ENCODE data around the gene C10orf143. TPM values are rescaled to one million over a fixed set of nuclear protein-coding genes. Genes with fewer than 3 reads are reported as not detected.

C10orf143 gene
- total RNA-seq, 2 experiments from 2014 or later: 2.7 to 4.3 TPM

DNA sequence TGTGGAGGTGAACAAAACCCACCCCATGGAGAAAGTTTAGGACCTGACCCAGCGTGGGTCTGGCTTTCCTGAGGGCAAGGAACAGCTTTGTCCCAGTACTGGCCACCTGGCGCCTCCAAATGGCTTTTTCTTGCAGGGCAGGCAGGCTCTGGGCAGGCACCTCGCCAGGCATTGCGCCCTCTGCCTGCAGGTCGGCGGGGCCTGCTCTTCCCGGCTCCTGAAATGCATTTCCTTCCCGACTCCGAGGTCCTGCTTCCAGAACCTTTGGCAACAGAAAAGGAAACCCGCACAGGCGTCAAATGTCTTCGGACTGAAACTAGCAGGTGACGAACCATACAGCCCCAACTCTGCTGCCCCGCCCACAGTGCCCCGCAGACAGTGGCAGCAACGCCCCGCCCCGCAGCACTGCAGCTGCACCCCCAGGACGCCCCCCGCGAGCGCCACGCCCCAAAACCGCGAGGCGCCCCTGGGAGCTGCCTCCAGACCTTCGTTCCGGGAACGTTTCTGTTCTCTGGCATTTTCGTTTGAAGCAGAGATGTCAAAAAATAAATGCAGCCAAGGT is 65.5 kb downstream of the C10orf143 start:
- Mint-ChIP-seq H3K4me1 (no peaks in the 10 kb centered on the region), H3K27ac (no peak overlapping the region), H3K9me3 (ENCODE audit: low read depth) (no peaks in the 10 kb centered on the region), H3K27me3 (no peaks in the 10 kb centered on the region), H3K36me3 (no peaks in the 10 kb centered on the region), H3K4me3 (no peak overlapping the region)
- CTCF ChIA-PET: no interaction called here
- ATAC-seq (no peak), DNase-seq (no peak)

GRCh38 chr10:130044067-130045061 is 66.3 kb downstream of the C10orf143 start:
- H3K27ac Mint-ChIP-seq: no peak overlapping the region
- DNase-seq (no peak), ATAC-seq (no peak)
- no peaks in the 10 kb centered on the region for H3K9me3 Mint-ChIP-seq (ENCODE audit: low read depth)
- no peaks in the 10 kb centered on the region for H3K36me3 Mint-ChIP-seq
- H3K27me3 Mint-ChIP-seq: no peaks in the 10 kb centered on the region
- H3K4me3 Mint-ChIP-seq: no peak overlapping the region
- H3K4me1 Mint-ChIP-seq: no peaks in the 10 kb centered on the region
- CTCF ChIA-PET: no interaction called here

DNA sequence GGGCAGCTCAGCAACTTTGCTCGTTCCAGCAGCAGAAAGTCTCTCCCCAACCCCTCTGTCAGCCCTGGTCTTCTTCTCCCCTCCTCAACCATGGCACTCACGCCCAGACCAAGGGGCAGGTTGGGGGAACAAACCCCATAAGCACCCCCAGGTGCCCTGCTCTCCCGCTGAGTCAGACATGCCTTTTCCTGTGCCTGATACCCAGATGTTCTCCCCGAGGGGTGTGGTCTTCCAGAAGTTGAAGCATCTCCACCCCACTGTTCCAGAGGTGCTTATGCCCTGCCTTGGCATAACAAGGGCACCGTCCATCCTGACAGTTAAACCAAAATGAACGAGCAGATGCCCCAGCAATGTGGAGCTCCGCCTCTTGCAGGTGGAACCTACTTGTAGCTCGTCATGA is 67.1 kb downstream of the C10orf143 start:
- no peak overlapping the region for H3K4me3 Mint-ChIP-seq
- H3K4me1 Mint-ChIP-seq: no peaks in the 10 kb centered on the region
- CTCF ChIA-PET: no interaction called here
- H3K27ac Mint-ChIP-seq: no peak overlapping the region
- DNase-seq (no peak), ATAC-seq (no peak)
- H3K9me3 Mint-ChIP-seq (ENCODE audit: low read depth): no peaks in the 10 kb centered on the region
- H3K27me3 Mint-ChIP-seq: no peaks in the 10 kb centered on the region
- no peaks in the 10 kb centered on the region for H3K36me3 Mint-ChIP-seq

DNA sequence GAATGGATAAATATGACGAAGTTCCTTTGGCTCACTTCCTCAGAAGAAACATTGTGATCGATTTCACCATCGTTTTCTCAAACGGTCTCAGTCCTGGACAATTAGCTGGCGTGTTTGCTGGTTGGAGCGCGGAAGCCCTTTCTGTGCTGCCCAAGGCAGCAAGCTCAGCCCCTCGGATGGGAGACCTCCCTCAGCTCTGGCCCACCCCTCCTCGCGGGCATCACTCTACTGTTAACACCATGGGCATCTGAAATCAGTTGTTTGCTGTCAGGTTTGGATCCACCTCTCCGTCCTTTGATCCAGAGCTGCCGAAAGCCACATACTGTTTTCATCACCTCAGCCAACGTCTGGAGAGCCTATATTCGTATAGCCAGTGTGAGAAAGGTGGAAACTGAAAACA is 68.2 kb downstream of the C10orf143 start:
- H3K9me3 Mint-ChIP-seq (ENCODE audit: low read depth): no peaks in the 10 kb centered on the region
- no peaks in the 10 kb centered on the region for H3K36me3 Mint-ChIP-seq
- H3K4me3 Mint-ChIP-seq: no peak overlapping the region
- H3K4me1 Mint-ChIP-seq: no peaks in the 10 kb centered on the region
- H3K27ac Mint-ChIP-seq: no peak overlapping the region
- CTCF ChIA-PET: interaction anchor here (1.6 kb wide), 1 partner anchor 85 kb away, joined by 3 read pairs; no protein-coding TSS in a partner anchor
- ATAC-seq (no peak), DNase-seq (no peak)
- H3K27me3 Mint-ChIP-seq: no peaks in the 10 kb centered on the region

DNA sequence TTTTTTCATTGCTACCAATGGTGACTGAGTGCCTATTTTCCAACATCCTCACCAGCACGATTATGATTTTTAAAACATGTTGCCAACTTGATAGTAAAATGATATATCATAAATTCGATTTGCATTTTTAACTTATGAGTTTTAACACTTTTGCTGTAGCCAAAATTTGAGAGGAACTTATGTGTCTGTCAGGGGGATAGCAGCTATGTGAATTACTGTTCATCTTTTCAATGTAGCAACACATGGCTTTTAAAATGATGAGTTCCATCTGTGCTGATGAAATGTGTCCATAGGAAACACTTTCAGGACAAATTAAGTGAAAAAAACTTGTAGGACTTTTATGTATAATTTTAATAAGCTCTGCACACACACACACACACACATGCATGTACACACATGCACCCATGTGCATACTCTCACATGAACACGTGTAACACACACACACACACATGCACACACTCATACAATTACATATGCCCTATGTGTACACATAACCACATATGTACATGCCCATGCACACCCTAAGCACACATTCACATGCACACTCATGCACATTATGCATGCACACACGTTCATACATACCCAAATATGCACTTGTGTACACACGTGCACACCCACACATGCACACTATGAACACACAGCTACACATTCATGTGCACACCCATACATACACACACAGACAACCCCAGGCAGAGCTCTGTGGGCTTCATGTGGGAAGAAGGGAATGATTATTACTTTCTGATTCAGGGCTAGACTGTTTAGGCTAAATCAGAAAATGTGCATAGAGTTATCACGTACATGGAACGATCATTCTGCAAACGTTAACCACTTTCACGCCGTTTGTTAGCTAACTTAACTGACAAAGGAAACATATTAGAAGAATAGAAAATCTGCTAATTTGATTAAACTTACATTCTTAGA is 68.9 kb downstream of the C10orf143 start:
- Mint-ChIP-seq H3K27me3 (no peaks in the 10 kb centered on the region), H3K27ac (no peak overlapping the region), H3K4me1 (no peaks in the 10 kb centered on the region), H3K9me3 (ENCODE audit: low read depth) (no peaks in the 10 kb centered on the region), H3K4me3 (no peak overlapping the region), H3K36me3 (no peaks in the 10 kb centered on the region)
- ATAC-seq (no peak), DNase-seq (no peak)
- CTCF ChIA-PET: interaction anchor here (1.6 kb wide), 1 partner anchor 86 kb away, joined by 3 read pairs; no protein-coding TSS in a partner anchor

GRCh38 chr10:130040817-130041330 is 69.8 kb downstream of the C10orf143 start:
- no peaks in the 10 kb centered on the region for H3K4me1 Mint-ChIP-seq
- DNase-seq (no peak), ATAC-seq (no peak)
- H3K9me3 Mint-ChIP-seq (ENCODE audit: low read depth): no peaks in the 10 kb centered on the region
- H3K36me3 Mint-ChIP-seq: no peaks in the 10 kb centered on the region
- CTCF ChIA-PET: no interaction called here
- no peak overlapping the region for H3K27ac Mint-ChIP-seq
- no peaks in the 10 kb centered on the region for H3K27me3 Mint-ChIP-seq
- H3K4me3 Mint-ChIP-seq: no peak overlapping the region

GRCh38 chr10:130040351-130040750 is 70.3 kb downstream of the C10orf143 start:
- Mint-ChIP-seq H3K4me1 (no peaks in the 10 kb centered on the region), H3K27me3 (no peaks in the 10 kb centered on the region), H3K27ac (no peak overlapping the region), H3K4me3 (no peak overlapping the region), H3K9me3 (ENCODE audit: low read depth) (no peaks in the 10 kb centered on the region), H3K36me3 (no peaks in the 10 kb centered on the region)
- no peak for ATAC-seq
- no peak for DNase-seq
- CTCF ChIA-PET: no interaction called here

DNA sequence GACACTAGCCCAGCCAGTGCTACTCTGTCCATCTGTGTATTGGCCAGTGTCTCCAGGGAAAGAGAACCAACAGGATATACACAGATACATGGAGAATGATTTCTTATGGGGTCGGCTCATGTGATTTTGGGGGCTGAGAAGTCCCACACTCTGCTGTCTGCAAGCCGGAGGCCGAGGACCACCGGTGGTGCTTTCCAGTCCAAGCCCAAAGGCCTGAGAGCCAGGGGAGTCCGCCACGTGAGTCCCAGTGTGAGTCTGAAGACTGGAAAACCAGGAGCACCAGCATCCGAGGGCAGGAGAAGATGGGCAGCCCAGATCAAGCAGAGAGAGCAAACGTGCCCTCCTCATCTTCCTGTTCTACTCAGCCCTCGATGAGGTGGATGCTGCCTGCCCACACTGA is 71.5 kb downstream of the C10orf143 start:
- H3K4me1 Mint-ChIP-seq: no peaks in the 10 kb centered on the region
- CTCF ChIA-PET: no interaction called here
- H3K9me3 Mint-ChIP-seq (ENCODE audit: low read depth): no peaks in the 10 kb centered on the region
- no peak for ATAC-seq
- no peak overlapping the region for H3K27ac Mint-ChIP-seq
- peaks cover 5% of the 10 kb centered on the region for H3K27me3 Mint-ChIP-seq
- H3K36me3 Mint-ChIP-seq: no peaks in the 10 kb centered on the region
- H3K4me3 Mint-ChIP-seq: no peak overlapping the region
- no peak for DNase-seq

- CTCF ChIA-PET: no interaction called here
- Mint-ChIP-seq H3K27me3 (peaks cover 9% of the 10 kb centered on the region), H3K9me3 (ENCODE audit: low read depth) (no peaks in the 10 kb centered on the region), H3K4me3 (no peak overlapping the region), H3K36me3 (no peaks in the 10 kb centered on the region), H3K27ac (no peak overlapping the region), H3K4me1 (no peaks in the 10 kb centered on the region)
- ATAC-seq: no peak
- no peak for DNase-seq
Measured at GRCh38 chr10:130038611-130039109, 72.0 kb downstream of the C10orf143 start.

DNA sequence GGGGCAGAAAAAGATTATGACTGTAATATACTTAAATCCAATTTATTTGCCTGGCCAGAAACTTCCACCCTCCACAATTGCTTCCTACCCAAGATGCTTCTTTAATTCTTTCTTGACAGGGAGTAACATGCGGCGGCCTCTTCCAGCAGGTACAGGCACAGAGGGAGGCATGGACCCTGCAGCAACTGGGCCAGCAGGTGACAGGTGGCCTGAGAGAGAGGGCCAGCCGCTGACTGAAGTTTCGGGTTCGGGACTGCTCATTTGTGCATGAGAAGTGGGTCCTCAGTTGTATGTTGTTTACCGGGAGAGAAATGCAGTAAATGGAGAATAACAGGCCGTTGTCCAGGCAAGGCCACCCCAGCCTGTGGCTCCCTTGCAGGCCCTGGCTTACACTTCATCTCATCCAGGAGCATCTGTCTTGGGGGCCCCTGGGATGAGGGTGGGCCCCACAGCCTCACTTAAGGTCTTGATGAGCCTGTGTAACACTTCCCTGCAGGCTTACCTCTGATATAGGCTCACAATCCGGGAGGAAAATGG is 72.5 kb downstream of the C10orf143 start:
- H3K27me3 Mint-ChIP-seq: peaks cover 9% of the 10 kb centered on the region
- no peak for ATAC-seq
- H3K9me3 Mint-ChIP-seq (ENCODE audit: low read depth): no peaks in the 10 kb centered on the region
- H3K4me1 Mint-ChIP-seq: no peaks in the 10 kb centered on the region
- H3K36me3 Mint-ChIP-seq: no peaks in the 10 kb centered on the region
- CTCF ChIA-PET: no interaction called here
- H3K4me3 Mint-ChIP-seq: no peak overlapping the region
- no peak for DNase-seq
- no peak overlapping the region for H3K27ac Mint-ChIP-seq

DNA sequence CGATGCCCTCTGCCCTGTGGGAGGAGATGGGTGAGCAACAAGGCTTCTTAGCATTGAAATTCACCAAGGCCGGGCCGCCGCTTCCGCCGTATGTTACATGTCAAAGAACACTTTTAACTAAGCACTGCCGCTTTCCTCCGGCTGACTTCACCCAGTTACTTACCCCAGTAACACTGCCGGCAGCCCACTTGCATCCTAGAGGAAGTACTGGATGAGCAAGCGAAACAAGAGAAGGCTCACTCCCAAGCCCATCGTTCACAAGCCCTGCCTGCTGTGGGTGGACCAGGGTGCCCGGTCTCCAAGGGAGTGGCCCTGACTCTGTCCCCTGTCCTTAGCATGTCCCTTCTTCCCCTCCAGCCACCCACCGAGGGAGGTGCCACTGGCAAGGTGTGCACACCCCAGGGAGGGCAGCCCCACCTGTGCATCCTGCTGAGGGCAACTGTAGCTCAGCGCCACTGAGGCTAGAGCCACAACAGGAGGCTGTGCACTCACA is 73.4 kb downstream of the C10orf143 start:
- H3K27ac Mint-ChIP-seq: no peak overlapping the region
- no peak overlapping the region for H3K4me3 Mint-ChIP-seq
- no peaks in the 10 kb centered on the region for H3K9me3 Mint-ChIP-seq (ENCODE audit: low read depth)
- DNase-seq: no peak
- peaks cover 9% of the 10 kb centered on the region for H3K27me3 Mint-ChIP-seq
- CTCF ChIA-PET: no interaction called here
- H3K4me1 Mint-ChIP-seq: no peaks in the 10 kb centered on the region
- no peaks in the 10 kb centered on the region for H3K36me3 Mint-ChIP-seq
- no peak for ATAC-seq

GRCh38 chr10:130036296-130037065 is 74.1 kb downstream of the C10orf143 start:
- H3K4me3 Mint-ChIP-seq: no peak overlapping the region
- ATAC-seq (no peak), DNase-seq (no peak)
- peaks cover 9% of the 10 kb centered on the region for H3K27me3 Mint-ChIP-seq
- CTCF ChIA-PET: interaction anchor here (0.7 kb wide), 1 partner anchor 73 kb away, joined by 3 read pairs; no protein-coding TSS in a partner anchor
- no peak overlapping the region for H3K27ac Mint-ChIP-seq
- no peaks in the 10 kb centered on the region for H3K4me1 Mint-ChIP-seq
- H3K9me3 Mint-ChIP-seq (ENCODE audit: low read depth): no peaks in the 10 kb centered on the region
- H3K36me3 Mint-ChIP-seq: no peaks in the 10 kb centered on the region

Measured in activated CD8-positive, alpha-beta memory T cell treated with anti-CD3 and anti-CD28 coated beads, Interleukin-2, amount 10 ng/mL, durations not matched to agents 7 days and 5 days (primary cell).